AG04450 (cell line): ENCODE data around the gene ZNF335. TPM values are rescaled to one million over a fixed set of nuclear protein-coding genes. Genes with fewer than 3 reads are reported as not detected.

Experiments used
- CTCF ChIA-PET: fragments of 300-600, 350-600 bp; formaldehyde crosslinking; extraction: SDS; loops from one replicate; lab custom pipeline; 2022; ENCODE audit warnings: antibody characterized with exemption, inconsistent platforms; lab: Charles Lee
- POLR2A ChIA-PET: fragments of 350-600 bp; formaldehyde crosslinking; extraction: SDS; loops from one replicate; lab custom pipeline; 2021; ENCODE audit warnings: antibody characterized with exemption, inconsistent platforms; lab: Yijun Ruan, JAX
- DNase-seq: peaks from one replicate; pipeline ENCODE4 v3.0.0-alpha.2; 2011; ENCODE audit warnings: low read depth, low spot score
- H3K27ac ChIP-seq: one replicate; pipeline ENCODE4 v1.5.1; 2012; ENCODE audit warnings: low read depth, low read length, control low read depth
- H3K27me3 ChIP-seq: one replicate; pipeline ENCODE4 v1.6.0; 2012; ENCODE audit warnings: low read length; ENCODE audit not compliant: control insufficient read depth, insufficient read depth
- H3K4me3 ChIP-seq: 2 replicates; pipeline ENCODE4 v1.5.1; 2011; ENCODE audit warnings: mild to moderate bottlenecking, low read depth, low read length, control low read depth
- H3K9me3 ChIP-seq: 2 replicates; pipeline ENCODE4 v1.5.1; 2012; ENCODE audit warnings: low read length; ENCODE audit not compliant: control insufficient read depth, insufficient read depth
- CTCF ChIP-seq: IDR thresholded peaks from 2 replicates; pipeline ENCODE4 v1.5.1; 2011; ENCODE audit warnings: low read depth, low read length, control low read depth, inconsistent platforms
- polyA minus RNA-seq: library from RNA; depleted of rRNA, polyadenylated mRNA; stranded (reverse); fragments of >200 nt; gene quantifications from 2 replicates; pipeline ENCODE4 v1.2.3, GENCODE V29; 2011; rRNA and poly(A)+ RNA removed
- polyA plus RNA-seq: library from polyadenylated mRNA; depleted of rRNA; stranded (reverse); fragments of >200 nt; gene quantifications from 2 replicates; pipeline ENCODE4 v1.2.3, GENCODE V29; 2011; rRNA removed

Gene ZNF335
- polyA plus RNA-seq: 5.5 and 7.6 TPM in 2 replicates
- polyA minus RNA-seq: 18.8 and 19.3 TPM in 2 replicates

DNA sequence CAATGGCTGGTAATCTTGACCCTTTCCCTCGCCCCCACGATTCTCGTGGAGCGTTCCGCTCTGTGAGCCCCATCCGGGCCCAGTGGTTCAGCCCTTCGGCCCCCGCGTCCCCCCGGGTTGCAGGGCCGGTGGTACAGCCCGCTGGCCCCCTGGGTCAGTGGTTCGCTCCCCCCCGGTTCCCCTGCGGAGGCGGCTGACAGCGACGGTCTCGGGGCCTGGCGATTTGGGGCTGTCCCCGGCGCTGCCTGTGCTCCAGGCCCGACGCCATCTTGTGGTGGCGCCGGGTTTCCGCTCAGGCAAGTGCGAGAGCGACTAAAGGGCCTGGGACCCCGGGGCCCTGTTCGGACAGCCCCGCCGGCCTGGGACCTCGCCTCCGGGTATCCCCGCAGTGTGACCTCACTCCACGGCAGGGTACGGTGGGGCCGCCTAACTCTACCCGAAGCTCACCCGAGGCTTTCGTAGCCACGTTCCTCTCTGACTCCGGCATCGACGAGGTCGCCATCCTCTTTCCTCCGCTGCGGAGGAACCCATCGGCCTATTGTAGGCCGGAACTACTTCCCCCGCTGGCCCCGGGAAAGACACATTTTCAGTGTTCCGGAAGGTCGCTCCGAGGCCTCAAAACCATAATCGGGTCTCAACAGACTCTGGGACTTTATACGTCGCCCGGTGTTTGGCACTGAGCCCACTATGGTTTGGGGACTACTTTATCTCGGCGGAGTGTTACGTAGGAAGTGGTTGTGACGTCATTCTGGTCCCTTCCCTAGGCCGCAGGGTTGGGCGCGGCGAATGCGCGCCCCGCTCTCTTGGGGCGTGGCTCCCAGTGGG is at the start of gene ZNF335:
Gene ZNF335 (minus strand): TSS at position 529 of the 825 bp plus-strand sequence. CDS start 793 bp downstream, outside the sequence.
- no peaks in the 10 kb centered on the region for H3K27me3 ChIP-seq
- ChIA-PET POLR2A (interaction anchor here (0.6 to 3.2 kb wide), 5 partner anchors 17 to 53 kb away, joined by 5 to 21 read pairs (median 6); partner anchors contain the start of gene PCIF1), CTCF (interaction anchor here (0.6 to 4.0 kb wide), 3 partner anchors 82 to 378 kb away, joined by 3 to 31 read pairs (median 20); partner anchors contain the start of genes CTSA and NEURL2)
- DNase-seq: peak; percentile 93
- peak within 1 kb of the TSS; percentile 97 for H3K4me3 ChIP-seq
- peak; percentile 25; the same call in 1 of the 2 replicates for TF ChIP-seq CTCF
- H3K27ac ChIP-seq: peak within 1 kb of the TSS; percentile 100
- H3K9me3 ChIP-seq: peaks cover 4% of the 10 kb centered on the region; the same call in 1 of the 2 replicates

- H3K27me3 ChIP-seq: peaks cover 49% of the 10 kb centered on the region
- no peak for DNase-seq
- TF ChIP-seq CTCF: no peak
- POLR2A ChIA-PET: no interaction called here
- CTCF ChIA-PET: no interaction called here
- H3K4me3 ChIP-seq: no peak overlapping the region
- H3K27ac ChIP-seq: no peak overlapping the region
- H3K9me3 ChIP-seq: peaks cover 2% of the 10 kb centered on the region; the same call in 1 of the 2 replicates
These were observed 48.6 kb upstream of the ZNF335 start for GRCh38 chr20:46020555-46020954.

DNA sequence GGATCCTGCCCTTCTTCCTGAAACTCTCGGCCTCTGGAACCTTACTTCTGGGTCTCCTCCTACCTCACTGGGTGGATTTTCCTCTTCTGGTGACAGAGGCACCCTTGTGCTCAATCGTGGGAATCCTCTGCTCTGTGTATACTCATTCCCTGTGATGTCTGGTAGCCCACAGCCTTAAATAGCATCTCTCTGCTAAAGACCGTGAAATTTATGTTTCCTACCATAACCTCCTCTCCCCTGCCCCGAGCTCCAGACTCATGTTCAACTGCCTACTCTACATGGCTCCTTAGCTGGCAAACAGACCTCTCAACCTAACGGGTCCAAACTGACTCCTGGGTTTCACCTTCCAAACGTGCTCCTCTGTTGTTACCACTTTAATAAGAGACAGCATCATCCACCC is 46.6 kb upstream of the ZNF335 start:
- peaks cover 2% of the 10 kb centered on the region; the same call in 1 of the 2 replicates for H3K9me3 ChIP-seq
- ChIA-PET POLR2A (no interaction called here), CTCF (interaction anchor here (0.9 kb wide), 1 partner anchor 39 kb away, joined by 3 read pairs; no protein-coding TSS in a partner anchor)
- TF ChIP-seq CTCF: no peak
- no peak overlapping the region for H3K27ac ChIP-seq
- peaks cover 51% of the 10 kb centered on the region for H3K27me3 ChIP-seq
- H3K4me3 ChIP-seq: no peak overlapping the region
- no peak for DNase-seq

DNA sequence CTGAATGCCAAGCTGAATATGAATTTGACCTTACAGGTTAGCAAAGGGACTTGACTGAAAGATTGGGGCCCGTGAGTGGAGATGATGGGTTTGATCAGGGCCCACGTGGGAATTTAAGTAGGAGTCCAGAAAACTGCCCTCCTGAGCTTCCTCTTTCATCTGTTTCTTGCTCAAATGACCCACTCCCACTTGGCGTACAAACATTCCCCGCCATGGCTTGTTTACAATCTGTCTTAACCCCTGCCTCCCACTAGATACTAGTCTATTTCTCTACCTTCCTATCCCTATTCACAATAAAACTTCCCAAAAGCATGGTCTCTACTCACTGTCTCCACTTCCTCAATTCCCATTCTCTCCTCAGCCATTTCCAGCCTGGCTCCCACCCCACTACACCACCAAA is 46.1 kb upstream of the ZNF335 start:
- no peak for DNase-seq
- no peak for TF ChIP-seq CTCF
- H3K9me3 ChIP-seq: peaks cover 6% of the 10 kb centered on the region; the same call in 1 of the 2 replicates
- peaks cover 53% of the 10 kb centered on the region for H3K27me3 ChIP-seq
- H3K27ac ChIP-seq: no peak overlapping the region
- ChIA-PET POLR2A (interaction anchor here (0.6 kb wide), 1 partner anchor 335 kb away, joined by 3 read pairs; no protein-coding TSS in a partner anchor), CTCF (interaction anchor here (0.9 kb wide), 1 partner anchor 40 kb away, joined by 3 read pairs; no protein-coding TSS in a partner anchor)
- H3K4me3 ChIP-seq: no peak overlapping the region
